Choroid plexus epithelial cell (primary cell): ENCODE data around the gene TRAF7.

Experiments
- DNase-seq: peaks from one replicate; pipeline ENCODE4 v3.0.0-alpha.2; 2010; ENCODE audit warnings: low read depth
- H3K4me3 ChIP-seq: 2 replicates; pipeline ENCODE4 v1.5.1; 2011; ENCODE audit warnings: low read depth, mild to moderate bottlenecking, control low read depth, low read length, moderate library complexity
- TF ChIP-seq, protein P1 (sequence below): conservative IDR thresholded peaks from 2 replicates; pipeline ENCODE4 v1.5.1; 2011; ENCODE audit warnings: low read depth, mild to moderate bottlenecking, control low read depth, inconsistent platforms, low read length, moderate library complexity

Gene TRAF7

DNA sequence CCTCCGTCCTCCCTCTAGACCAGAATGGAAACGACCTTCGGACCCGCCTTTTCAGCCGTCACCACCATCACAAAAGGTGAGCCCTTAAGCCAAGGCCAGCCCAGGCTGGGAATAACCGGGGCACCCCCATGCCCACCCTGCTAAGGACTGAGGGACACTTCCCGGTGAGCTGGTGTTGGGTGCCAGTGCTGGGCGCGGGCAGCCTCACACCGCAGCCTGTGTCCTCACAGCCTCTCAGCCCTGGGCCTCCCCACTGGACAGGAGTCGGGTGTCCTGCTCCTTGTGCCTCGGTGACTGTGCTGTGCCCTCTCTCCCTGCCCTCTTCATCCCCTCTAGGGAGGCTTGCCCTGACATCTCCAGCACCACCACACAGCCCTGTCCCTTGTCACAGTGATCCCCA, 10.3 kb downstream of the TRAF7 start:
- DNase-seq = no peak
- H3K4me3 ChIP-seq = no peak overlapping the region
- TF ChIP-seq, protein P1, sequence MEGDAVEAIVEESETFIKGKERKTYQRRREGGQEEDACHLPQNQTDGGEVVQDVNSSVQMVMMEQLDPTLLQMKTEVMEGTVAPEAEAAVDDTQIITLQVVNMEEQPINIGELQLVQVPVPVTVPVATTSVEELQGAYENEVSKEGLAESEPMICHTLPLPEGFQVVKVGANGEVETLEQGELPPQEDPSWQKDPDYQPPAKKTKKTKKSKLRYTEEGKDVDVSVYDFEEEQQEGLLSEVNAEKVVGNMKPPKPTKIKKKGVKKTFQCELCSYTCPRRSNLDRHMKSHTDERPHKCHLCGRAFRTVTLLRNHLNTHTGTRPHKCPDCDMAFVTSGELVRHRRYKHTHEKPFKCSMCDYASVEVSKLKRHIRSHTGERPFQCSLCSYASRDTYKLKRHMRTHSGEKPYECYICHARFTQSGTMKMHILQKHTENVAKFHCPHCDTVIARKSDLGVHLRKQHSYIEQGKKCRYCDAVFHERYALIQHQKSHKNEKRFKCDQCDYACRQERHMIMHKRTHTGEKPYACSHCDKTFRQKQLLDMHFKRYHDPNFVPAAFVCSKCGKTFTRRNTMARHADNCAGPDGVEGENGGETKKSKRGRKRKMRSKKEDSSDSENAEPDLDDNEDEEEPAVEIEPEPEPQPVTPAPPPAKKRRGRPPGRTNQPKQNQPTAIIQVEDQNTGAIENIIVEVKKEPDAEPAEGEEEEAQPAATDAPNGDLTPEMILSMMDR = no peak

DNA sequence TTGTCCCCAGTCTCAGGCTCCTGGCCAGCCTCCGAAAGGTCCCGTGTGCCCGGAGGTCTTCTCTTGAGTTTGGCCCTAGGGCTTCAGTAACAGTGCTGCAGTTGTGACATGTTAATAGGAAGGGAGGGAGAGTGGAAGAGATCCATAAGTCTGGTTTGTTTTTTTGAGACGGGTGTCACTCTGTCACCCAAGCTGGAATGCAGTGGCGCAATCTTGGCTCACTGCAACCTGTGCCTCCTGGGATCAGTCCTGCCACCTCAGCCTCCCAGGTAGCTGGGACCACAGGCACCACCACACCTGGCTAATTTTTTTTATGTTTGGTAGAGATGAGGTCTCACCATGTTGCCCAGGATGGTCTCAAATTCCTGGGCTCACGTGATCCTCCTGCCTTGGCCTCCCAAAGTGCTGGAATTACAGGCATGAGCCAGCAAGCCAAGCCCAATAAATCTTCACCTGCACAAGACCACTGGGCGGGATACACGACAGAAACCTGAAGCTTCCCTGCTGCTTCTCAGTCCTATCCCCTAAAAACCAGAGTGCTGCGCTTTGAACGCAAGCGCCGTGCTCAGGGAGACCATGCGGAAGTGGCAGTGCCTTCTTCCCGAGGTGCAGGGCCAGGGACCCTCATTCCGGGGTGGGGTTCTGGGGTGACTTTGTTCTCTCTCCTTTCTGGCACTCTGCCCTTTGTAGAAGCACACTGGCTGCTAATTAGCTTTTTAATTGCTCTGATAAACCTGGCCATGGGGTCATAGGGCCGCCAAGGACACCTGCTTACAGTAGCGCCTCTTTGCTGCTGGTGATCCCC, 10.9 kb downstream of the TRAF7 start:
- DNase-seq = no peak
- H3K4me3 ChIP-seq = no peak overlapping the region
- TF ChIP-seq, protein P1 = no peak

DNA sequence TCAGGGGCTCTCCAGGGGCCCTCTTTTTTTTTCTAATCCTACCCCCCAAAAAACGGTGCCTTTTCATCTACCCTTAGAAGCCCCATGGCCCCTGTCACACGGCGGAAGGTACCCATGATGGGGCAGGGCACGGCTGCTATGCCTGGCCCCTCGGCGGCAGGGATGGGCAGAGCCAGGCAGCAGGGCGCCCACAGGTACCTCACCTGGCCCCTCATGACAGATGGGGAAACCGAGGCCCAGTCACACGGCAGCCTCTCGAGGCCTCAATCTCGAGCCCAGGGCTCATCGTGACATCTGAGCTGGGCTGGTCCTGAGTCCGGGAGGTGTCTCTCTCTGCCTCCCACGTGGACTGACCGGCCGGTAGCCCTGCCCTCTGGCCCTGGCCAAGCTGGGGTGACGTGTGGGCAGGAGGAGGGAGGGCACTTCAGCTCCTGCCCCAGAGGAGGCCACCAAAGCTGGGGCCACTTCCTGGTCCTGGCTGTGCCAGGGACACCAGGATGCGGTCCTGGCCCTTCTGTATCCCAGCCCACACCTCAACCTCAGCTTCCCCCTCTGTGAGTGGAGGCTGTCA, 11.6 kb downstream of the TRAF7 start:
- TF ChIP-seq, protein P1 = no peak
- no peak overlapping the region for H3K4me3 ChIP-seq
- no peak for DNase-seq

- H3K4me3 ChIP-seq = no peak overlapping the region
- TF ChIP-seq, protein P1 = no peak
- no peak for DNase-seq
These were observed 14.5 kb downstream of the TRAF7 start for GRCh38 chr16:2170080-2170479.

DNA sequence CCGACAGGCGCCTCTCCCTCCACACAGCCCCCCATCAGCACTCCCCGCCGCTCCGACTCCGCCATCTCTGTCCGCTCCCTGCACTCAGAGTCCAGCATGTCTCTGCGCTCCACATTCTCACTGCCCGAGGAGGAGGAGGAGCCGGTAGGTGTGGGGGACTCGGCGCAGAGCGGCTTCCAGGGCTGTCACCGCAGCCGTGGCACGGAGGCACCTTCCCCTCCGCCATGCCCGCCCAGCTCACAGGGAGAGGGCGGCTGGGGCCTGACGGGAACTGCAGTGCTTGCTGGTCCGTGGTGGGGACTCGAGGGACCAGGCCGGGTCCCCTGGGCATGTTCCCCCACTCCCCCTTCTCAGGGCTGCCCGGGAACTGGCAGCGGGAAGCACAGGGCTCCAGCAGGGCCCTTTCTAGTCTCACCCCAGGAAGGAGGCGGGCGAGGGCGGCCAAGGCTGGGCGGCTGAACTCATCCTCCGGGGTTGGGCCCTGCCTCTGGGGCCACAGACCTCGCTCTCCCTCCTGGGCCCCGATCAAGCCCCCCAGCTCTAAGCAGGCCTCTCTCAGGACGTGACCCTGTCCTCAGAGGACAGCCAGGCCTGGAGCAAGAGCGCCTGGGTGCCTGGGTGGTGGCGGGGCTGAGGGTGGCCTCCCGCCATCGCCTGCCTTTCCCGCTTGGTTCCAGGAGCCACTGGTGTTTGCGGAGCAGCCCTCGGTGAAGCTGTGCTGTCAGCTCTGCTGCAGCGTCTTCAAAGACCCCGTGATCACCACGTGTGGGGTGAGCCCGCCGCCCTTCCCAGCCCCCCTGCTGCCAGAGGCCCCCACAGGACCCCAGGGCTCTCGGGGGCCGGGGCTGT, 15.2 kb downstream of the TRAF7 start:
- no peak overlapping the region for H3K4me3 ChIP-seq
- TF ChIP-seq, protein P1 = no peak
- DNase-seq = no peak

DNA sequence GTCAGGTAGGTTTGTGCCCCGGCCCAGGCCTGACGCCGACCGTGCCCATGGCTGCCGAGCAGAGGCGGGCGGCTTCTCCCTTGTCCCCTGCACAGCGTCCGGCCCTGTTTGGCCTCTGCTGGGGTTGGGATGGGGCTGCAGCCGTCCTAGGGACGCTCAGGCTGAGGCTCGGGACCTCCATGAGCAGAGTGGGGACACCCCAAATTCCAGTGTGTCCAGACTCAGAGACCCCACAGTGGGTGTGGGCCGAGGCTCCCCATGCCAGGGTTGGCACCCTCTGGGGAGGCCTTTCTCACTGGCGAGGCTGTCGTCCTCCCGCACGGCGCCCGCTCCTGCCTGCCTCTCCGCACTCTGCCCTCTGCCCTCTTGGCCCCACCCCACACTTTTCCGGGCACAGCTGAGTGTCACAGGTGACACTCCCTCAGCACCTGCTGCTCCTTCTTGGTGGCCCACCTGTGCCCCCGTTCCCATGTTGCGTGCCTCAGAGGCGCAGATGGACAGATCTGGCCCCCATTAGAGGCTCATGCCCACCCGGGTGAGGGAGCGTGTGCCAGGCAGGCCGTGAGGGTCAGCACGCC, 16.1 kb downstream of the TRAF7 start:
- TF ChIP-seq, protein P1 = no peak
- no peak for DNase-seq
- H3K4me3 ChIP-seq = no peak overlapping the region
